ENCODE results near the gene NFE2L2.

DNA sequence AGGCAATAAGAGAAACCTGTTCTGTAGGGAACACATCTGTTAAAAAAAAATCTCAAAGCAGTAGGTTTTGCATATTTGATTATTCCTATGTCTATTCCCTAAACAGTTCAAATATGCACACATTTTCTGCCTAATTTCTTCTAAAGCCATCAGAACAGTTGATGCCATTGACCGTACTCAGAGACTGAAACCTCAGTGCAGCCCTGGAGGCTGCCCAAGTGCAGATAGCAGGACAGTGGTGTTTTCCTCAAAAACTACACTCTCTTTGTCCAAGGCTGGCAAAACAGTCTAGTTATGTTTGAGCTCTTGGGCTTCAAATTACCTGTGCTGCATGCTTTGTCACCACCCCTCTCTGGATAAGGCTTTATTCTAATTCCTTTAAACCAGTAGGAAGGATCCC lies 23.3 kb upstream of the NFE2L2 start:
- TF ChIP-seq, protein P1, sequence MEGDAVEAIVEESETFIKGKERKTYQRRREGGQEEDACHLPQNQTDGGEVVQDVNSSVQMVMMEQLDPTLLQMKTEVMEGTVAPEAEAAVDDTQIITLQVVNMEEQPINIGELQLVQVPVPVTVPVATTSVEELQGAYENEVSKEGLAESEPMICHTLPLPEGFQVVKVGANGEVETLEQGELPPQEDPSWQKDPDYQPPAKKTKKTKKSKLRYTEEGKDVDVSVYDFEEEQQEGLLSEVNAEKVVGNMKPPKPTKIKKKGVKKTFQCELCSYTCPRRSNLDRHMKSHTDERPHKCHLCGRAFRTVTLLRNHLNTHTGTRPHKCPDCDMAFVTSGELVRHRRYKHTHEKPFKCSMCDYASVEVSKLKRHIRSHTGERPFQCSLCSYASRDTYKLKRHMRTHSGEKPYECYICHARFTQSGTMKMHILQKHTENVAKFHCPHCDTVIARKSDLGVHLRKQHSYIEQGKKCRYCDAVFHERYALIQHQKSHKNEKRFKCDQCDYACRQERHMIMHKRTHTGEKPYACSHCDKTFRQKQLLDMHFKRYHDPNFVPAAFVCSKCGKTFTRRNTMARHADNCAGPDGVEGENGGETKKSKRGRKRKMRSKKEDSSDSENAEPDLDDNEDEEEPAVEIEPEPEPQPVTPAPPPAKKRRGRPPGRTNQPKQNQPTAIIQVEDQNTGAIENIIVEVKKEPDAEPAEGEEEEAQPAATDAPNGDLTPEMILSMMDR (conservative IDR thresholded peaks at IDR 0.05; ENCODE audit: low read length), result no peak
- TF ChIP-seq EZH2phosphoT487 (IDR thresholded peaks at IDR 0.05; ENCODE audit: borderline replicate concordance, low read depth, low read length), result no peak
